SK-MEL-5 (cell line): ENCODE data around the gene ADD2. TPM values are rescaled to one million over a fixed set of nuclear protein-coding genes. Genes with fewer than 3 reads are reported as not detected.
"Not testable (repeated sequence)": the region's sequence is repeated elsewhere in the genome, so short reads cannot be mapped to it uniquely, and the experiment has no call there.

ENCODE experiments used
- DNase-seq: peaks from one replicate; pipeline ENCODE4 v3.0.0-alpha.2; 2016; ENCODE audit warnings: low read depth, low spot score
- in situ Hi-C: cut with HindIII; loops from 2 replicates; pipeline ENCODE4 v1.10.0; 2016; ENCODE audit warnings: low sequenced_read_pairs, high pct_unique_total_duplicates, low pct_unique_long_range_greater_than_20kb
- total RNA-seq: library from RNA; depleted of rRNA; stranded (reverse); fragments of >200 nt; shearing (Covaris generic); gene quantifications from 2 replicates; pipeline ENCODE4 v1.2.3, GENCODE V29; 2014

The ADD2 gene
- total RNA-seq, 1 experiment from 2014 or later: 5.2 TPM

DNA sequence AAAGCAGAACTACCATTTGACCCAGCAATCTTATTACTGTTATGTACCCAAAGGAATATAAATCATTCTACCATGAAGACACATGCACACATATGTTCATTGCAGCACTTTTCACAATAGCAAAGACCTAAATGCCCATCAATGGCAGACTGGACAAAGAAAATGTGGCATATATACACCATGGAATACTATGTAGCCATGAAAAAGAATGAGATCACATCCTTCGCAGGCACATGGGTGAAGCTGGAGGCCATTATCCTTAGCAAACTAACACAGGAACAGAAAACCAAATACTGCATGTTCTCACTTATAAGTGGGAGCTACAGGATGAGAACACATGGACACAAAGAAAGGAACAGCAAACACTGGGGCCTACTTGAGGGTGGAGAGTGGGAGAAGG, 28.5 kb downstream of the ADD2 start:
- in situ Hi-C loops, DNase-seq: not testable (repeated sequence)

GRCh38 chr2:70738159-70738558, 29.8 kb downstream of the ADD2 start:
- in situ Hi-C loops: no loop called here
- no peak for DNase-seq

GRCh38 chr2:70735071-70735470, 32.9 kb downstream of the ADD2 start:
- DNase-seq: no peak
- in situ Hi-C loops: no loop called here

DNA sequence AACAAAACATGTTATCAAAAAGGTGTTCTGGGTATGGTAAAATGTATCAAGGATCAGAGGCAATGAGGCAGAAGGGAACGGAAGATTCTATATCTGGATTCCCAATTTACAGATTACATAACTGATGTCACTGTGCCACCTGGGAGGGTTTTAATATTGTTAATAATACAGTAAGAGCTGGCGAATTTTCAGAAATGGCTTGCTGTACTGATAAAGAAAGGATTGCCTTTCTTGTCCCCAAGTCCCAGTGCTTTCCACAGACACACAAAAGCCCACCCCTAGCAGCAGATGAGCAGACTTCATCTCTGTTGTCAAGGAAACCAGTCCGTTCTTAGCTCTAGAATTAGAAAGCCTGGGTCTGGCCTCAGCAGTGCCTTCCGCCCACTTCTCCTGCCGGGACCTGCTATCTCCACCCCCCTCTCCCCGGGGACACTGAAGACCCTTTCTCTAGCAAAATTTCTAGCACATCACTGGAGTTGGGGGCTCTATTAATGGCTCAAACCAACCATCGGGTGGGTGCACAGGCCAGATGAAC, 34.3 kb downstream of the ADD2 start:
- DNase-seq: no peak
- in situ Hi-C loops: no loop called here

DNA sequence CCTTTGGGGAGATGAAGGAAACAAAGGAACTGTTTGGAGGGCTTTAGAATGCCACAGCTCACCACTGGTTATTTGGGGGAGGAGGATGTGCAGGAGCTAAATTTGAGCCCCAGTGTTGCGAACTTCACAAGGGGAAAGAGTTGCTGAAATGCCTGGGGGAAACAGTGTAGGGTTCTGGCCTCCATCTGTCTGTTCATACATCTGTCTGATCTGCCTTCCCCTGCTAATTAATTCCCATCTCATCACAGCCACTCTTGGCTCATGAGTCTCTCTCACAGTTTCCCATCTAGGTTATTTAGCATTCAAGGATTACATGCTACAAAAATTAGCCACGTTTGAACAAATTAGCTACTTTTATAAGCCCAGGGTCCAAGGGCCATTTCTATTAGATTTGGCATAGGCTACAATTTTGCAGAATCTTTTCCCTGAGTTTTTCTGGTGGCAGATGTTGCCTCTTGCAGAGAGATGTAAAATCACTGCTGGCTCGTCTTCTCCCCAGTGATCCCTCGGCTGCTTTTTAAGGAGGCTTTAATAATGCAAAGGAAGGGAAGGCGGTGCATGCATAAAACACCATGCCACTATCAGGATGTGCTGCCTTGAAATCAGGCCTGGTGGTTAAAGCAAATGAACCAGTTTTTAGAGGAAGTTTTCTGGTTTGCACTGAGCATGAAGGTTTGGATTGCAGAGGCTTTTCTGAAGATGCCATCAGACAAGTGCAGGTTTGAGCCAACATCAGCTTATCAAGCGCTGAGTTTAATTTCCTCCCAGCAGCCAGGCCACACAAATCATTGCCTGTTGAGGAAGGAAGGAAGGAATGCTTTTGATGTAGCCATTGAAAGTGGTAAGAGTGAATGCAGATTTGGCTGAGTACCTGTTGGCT, 35.0 kb downstream of the ADD2 start:
- no peak for DNase-seq
- in situ Hi-C loops: no loop called here

- in situ Hi-C loops: no loop called here
- DNase-seq: no peak
Measured at GRCh38 chr2:70730730-70731129, 37.3 kb downstream of the ADD2 start.

GRCh38 chr2:70729647-70730046, 38.4 kb downstream of the ADD2 start:
- in situ Hi-C loops: no loop called here
- DNase-seq: no peak

- DNase-seq: no peak
- in situ Hi-C loops: no loop called here
Measured at GRCh38 chr2:70728128-70728527, 39.9 kb downstream of the ADD2 start.

DNA sequence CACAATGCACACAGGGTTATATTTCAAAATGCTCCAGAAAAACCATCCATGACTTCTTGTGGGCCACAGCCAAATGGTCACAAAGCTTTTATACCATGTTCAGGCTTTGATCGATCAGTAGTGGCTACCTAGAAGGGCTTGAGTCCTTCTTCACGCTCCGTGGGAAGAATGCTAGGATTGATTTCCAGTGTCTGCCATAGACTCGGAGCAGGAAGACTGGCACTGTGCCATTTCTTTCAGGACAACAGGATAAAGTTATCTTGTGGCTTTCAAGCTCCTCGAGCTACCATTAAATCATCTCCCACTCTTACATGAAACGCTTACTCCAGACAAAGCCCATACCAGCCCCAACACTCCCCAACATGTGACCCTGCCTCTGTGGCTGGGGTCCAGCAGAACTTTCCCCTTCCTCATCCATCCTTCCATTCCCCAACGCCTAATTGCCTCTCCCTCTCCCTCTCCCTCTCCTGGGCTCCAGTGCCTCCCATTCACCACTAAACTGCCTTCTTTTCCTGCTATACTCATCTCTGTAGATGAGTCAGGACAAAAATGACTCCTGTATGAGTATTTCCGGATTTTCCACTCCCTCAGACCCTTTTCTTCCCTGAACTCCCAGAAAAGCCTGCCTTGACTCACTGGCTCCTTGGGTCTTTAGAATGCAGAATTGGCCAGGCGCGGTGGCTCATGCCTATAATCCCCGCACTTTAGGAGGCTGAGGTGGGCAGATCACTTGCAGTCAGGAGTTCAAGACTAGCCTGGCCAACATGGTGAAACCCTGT, 40.9 kb downstream of the ADD2 start:
- in situ Hi-C loops: no loop called here
- no peak for DNase-seq

DNA sequence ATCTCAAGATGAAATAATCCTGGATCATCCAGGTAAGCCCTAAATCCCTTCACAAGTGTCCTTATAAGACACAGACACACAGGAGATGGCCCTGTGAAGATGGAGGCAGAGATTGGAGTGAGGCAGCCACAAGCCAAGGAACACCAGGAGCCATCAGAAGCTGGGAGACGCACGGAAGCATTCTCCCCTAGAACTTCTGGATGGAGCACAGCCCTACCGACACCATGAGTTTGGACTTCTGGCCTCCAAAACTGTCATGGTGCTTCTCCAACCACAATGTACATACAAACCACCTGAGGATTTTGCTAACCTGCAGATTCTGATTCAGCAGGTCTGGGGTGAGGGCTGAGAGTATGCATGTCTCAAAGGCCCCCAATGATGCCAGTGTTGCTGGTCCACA, 42.5 kb downstream of the ADD2 start:
- no peak for DNase-seq
- in situ Hi-C loops: no loop called here

DNA sequence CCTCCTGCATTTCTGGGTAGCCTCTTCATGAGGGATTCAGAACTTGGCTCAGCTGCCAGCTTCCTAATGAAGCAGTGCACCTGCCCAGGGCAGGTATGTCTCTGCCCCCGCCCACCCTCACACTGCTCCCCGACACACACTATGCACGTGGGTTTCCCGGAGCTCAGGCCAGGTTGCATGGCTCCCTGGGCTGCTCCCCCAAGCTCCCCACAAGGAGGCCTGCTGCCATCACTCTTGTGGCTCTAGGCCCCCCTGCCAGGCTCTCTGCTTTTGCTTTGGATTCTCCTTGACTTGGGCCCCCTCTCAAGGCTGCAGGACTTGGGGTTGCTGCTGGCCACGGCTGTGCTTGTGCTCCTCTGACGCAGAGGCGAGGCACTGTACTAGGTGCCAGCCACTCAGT, 43.6 kb downstream of the ADD2 start:
- DNase-seq: no peak
- in situ Hi-C loops: no loop called here

GRCh38 chr2:70723286-70723885, 44.6 kb downstream of the ADD2 start:
- in situ Hi-C loops: no loop called here
- no peak for DNase-seq

- DNase-seq: no peak
- in situ Hi-C loops: no loop called here
Measured at GRCh38 chr2:70720124-70720523, 47.9 kb downstream of the ADD2 start.

GRCh38 chr2:70719231-70719630, 48.8 kb downstream of the ADD2 start:
- no peak for DNase-seq
- in situ Hi-C loops: no loop called here

- DNase-seq: no peak
- in situ Hi-C loops: no loop called here
Measured at GRCh38 chr2:70718736-70719135, 49.3 kb downstream of the ADD2 start.

DNA sequence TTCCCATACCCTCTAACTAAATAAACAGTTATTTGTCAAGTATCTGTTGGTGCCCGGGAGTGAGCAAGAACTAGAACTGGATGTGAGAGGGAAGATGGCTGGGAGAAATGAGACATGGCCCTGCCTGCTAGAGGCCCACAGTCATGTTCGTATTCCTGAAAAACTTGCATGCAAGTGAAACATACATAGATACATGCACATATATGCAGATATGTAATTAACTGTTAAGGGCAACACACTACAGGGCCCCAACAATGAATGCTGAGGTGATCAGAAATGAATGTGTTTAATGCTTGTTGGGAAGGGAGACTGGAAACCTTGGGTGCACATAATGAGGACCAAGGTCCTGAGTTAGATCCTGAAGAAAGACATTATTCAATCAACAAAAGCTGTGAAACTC, 49.8 kb downstream of the ADD2 start:
- in situ Hi-C loops: no loop called here
- no peak for DNase-seq

GRCh38 chr2:70717431-70718038, 50.5 kb downstream of the ADD2 start:
- in situ Hi-C loops: no loop called here
- no peak for DNase-seq

DNA sequence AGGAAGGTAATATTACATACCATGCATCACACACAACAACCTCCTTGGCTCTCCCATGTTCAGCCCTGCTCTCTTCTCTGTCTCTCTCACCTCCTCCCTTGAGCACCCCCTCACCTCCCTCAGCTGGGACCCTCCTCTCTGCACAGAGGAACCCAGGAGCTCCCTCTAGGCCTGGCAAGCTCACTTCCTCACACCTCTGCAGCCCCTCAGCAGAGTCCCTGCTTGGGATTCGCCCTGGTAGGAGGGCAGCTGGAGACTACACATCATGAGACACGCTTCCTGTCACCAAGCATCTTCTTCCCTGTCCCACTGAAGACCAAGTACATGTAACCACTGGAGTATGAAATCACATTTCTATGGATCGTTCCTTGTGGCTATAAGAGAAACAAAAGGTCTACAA, 51.0 kb downstream of the ADD2 start:
- no peak for DNase-seq
- in situ Hi-C loops: no loop called here
